Stomach smooth muscle (tissue), 2 donors: Measurements from ENCODE around the gene SFR1.

Experiments
- H3K27ac ChIP-seq: one replicate; pipeline ENCODE4 v1.7.0; 2013; ENCODE audit warnings: mild to moderate bottlenecking, low read length, inconsistent platforms
- H3K27me3 ChIP-seq, 2 donors: one replicate each; pipeline ENCODE4 v1.7.0; 2013; ENCODE audit warnings: low read length in 2 of 2; ENCODE audit not compliant: insufficient read depth in 2 of 2, control insufficient read depth in 1 of 2
- H3K36me3 ChIP-seq, 2 donors: one replicate each; pipeline ENCODE4 v1.7.0; 2013; ENCODE audit warnings: low read length in 2 of 2; ENCODE audit not compliant: control insufficient read depth in 2 of 2, insufficient read depth in 2 of 2
- H3K4me1 ChIP-seq: one replicate; pipeline ENCODE4 v1.7.0; 2013; ENCODE audit warnings: low read length; ENCODE audit not compliant: control insufficient read depth, insufficient read depth
- H3K4me3 ChIP-seq, 2 donors: one replicate each; pipeline ENCODE4 v1.7.0; 2013; ENCODE audit warnings: low read length in 2 of 2
- H3K9ac ChIP-seq, 2 donors: one replicate each; pipeline ENCODE4 v1.7.0; 2013; ENCODE audit warnings: low read length in 2 of 2, mild to moderate bottlenecking in 1 of 2
- H3K9me3 ChIP-seq, 2 donors: one replicate each; pipeline ENCODE4 v1.7.0; 2013; ENCODE audit warnings: low read length in 2 of 2; ENCODE audit not compliant: control insufficient read depth in 2 of 2
- donor health status: healthy.
- donor health status: Pancreatic carcinoma.

Gene SFR1

DNA sequence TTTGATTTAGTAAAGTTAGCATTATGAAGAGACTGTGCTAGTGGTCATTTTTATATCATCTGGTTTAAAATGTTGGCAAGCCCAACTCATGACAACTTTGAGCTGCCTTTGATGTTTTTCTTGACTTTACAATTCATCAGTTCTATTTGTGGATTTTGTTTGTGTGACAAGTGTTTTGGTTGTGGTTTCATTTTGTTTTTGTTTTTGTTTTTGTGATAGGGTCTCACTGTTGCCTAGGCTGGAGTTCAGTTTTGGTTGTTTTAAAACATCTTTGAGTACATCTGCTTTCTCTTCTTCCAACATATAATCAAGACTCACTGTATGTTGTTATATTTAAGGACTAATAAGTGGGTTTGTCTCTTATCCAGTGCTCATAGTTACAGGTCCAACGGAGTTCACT lies 17.6 kb upstream of the SFR1 start:
- no peak overlapping the region for H3K9ac ChIP-seq
- H3K4me3 ChIP-seq, result no peak overlapping the region
- no peaks in the 10 kb centered on the region for H3K27me3 ChIP-seq
- no peaks in the 10 kb centered on the region for H3K9me3 ChIP-seq
- no peak overlapping the region for H3K27ac ChIP-seq
- H3K4me1 ChIP-seq, result no peaks in the 10 kb centered on the region
- H3K36me3 ChIP-seq, result no peaks in the 10 kb centered on the region

DNA sequence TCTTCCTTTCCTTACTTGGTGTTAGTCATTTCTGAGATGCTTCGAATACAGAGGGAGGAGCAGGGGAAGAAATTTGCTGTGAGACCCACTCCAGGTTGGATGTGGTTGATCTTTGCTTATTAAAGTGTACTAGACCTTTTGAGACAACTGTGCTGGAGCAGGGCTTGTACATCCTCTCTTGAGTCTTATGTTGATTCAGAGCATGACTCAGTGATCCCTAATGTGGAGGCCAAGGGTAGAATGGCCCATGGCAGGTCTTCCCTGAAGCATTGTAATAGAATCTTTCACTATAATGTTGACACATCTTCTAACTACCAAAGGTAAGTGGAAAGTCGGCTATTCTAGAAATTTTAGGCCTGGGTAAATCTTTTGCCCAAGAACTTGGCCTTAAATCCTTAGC lies 17.0 kb upstream of the SFR1 start:
- H3K9me3 ChIP-seq, result no peaks in the 10 kb centered on the region
- H3K36me3 ChIP-seq, result no peaks in the 10 kb centered on the region
- H3K9ac ChIP-seq, result no peak overlapping the region
- no peak overlapping the region for H3K27ac ChIP-seq
- H3K4me3 ChIP-seq, result no peak overlapping the region
- H3K27me3 ChIP-seq, result no peaks in the 10 kb centered on the region
- H3K4me1 ChIP-seq, result no peaks in the 10 kb centered on the region

DNA sequence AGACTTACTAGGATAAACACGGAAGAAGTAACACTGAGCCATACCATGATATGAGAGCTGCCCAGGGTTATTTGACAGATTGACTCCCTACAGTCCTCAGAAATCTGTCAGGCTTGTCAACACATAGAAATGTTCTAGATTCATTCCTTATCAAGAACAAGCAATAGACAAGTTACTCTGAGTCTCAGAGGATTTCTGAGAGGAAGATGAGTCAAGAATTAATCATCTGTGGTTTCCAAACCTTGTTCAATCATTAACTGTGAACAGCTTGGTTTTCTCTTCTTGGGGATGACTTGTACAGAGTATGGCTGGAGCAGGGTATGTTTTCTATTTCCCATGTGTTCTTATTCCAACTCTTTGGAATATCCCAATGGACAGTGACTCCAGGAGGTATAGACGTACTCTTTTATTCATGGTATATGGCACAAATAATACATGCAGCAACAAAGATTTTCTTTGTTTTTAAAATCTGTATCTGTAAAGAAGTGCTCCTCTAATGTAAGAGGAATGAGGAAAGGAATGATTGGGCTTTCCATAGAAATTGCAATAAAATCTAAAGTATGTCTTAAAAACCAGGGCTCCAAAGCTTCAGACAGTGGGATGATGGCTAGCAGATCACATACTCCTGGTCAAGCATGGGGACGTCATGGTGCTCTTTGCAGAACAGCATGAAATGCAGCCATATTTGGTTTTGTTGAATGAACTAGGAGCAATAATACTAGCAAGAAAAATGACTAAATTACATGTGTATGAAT lies 11.9 kb upstream of the SFR1 start:
- H3K9ac ChIP-seq, result no peak overlapping the region
- H3K4me3 ChIP-seq, result no peak overlapping the region
- H3K27me3 ChIP-seq, result no peaks in the 10 kb centered on the region
- no peaks in the 10 kb centered on the region for H3K4me1 ChIP-seq
- H3K27ac ChIP-seq, result no peak overlapping the region
- no peaks in the 10 kb centered on the region for H3K9me3 ChIP-seq
- no peaks in the 10 kb centered on the region for H3K36me3 ChIP-seq

GRCh38 chr10:104113376-104113956 lies 8.5 kb upstream of the SFR1 start:
- no peak overlapping the region for H3K27ac ChIP-seq
- H3K4me3 ChIP-seq, result no peak overlapping the region
- no peaks in the 10 kb centered on the region for H3K9me3 ChIP-seq
- no peaks in the 10 kb centered on the region for H3K4me1 ChIP-seq
- H3K27me3 ChIP-seq, result no peaks in the 10 kb centered on the region
- H3K9ac ChIP-seq, result no peak overlapping the region
- H3K36me3 ChIP-seq, result no peaks in the 10 kb centered on the region

DNA sequence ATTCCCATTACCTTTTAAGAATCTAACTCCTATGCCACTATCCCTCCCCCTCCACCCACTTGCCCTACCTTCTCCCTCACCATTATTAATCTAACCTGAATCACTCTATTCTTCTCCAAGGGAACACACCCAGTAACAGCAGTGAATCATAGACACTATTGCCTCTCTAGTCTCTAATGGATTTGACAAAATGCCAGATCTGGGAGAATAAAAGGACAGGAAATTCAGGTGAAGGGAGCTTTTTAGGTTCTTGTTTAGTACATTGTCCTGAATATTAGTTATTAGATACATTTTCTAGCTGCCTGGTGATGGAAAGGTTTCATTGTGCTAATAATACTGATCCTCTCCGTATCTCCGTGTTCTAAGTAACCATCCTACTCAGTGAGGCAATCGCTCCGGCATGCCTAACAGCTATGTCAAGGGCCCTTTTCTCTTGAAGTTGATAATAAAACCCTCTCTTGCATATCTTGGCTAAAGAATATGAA lies 4.1 kb upstream of the SFR1 start:
- Histone ChIP-seq H3K4me1 (no peaks in the 10 kb centered on the region), H3K4me3 (no peak overlapping the region), H3K9ac (no peak overlapping the region), H3K36me3 (no peaks in the 10 kb centered on the region), H3K27me3 (no peaks in the 10 kb centered on the region), H3K9me3 (no peaks in the 10 kb centered on the region), H3K27ac (no peak overlapping the region)

DNA sequence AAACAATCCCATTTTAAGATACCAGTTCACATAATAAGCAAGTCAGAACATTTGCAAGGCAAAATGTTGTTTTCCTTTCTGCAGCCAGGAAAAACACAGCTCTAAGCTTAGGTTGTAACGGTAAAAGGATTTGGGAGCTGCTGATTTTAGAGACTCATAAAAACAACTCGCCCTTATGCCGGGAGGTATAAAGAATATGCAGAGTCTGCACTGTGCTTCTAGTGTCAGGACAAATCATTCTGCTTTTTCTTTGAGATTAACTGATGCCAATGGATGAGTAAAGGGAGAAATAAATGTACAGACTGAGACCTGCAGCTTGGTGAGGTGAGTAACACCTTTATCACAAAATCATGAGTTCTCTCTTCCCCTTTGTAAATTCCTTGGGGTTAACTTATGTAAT lies 2.0 kb upstream of the SFR1 start:
- Histone ChIP-seq H3K27ac (no peak overlapping the region), H3K4me3 (no peak overlapping the region), H3K9ac (no peak overlapping the region), H3K36me3 (no peaks in the 10 kb centered on the region), H3K4me1 (no peaks in the 10 kb centered on the region), H3K9me3 (no peaks in the 10 kb centered on the region), H3K27me3 (no peaks in the 10 kb centered on the region)

DNA sequence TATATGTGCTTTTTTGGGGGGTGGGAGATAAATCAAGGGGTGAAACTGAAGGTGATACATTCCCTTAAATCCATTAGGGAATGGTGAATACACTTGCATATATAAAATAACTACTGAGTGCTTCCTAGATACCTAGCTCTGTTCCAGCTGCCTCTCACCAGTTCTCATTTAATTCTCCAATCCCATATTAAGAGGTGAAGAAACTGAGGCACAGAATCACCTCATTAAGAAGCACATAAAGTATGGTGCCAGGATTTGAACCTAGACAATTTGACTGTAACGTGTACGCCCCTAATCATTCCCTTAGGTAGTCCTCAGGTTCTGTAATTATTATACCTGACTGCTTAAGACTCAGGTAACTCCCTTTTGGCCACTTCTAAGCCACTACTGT lies 1.5 kb upstream of the SFR1 start:
- H3K27ac ChIP-seq, result peak overlapping the region; percentile 98
- H3K4me1 ChIP-seq, result no peaks in the 10 kb centered on the region
- no peaks in the 10 kb centered on the region for H3K27me3 ChIP-seq
- H3K9me3 ChIP-seq, result no peaks in the 10 kb centered on the region
- H3K4me3 ChIP-seq, result peak overlapping the region; percentile 79 to 89
- H3K36me3 ChIP-seq, result no peaks in the 10 kb centered on the region
- H3K9ac ChIP-seq, result peak overlapping the region; percentile 92 to 95

DNA sequence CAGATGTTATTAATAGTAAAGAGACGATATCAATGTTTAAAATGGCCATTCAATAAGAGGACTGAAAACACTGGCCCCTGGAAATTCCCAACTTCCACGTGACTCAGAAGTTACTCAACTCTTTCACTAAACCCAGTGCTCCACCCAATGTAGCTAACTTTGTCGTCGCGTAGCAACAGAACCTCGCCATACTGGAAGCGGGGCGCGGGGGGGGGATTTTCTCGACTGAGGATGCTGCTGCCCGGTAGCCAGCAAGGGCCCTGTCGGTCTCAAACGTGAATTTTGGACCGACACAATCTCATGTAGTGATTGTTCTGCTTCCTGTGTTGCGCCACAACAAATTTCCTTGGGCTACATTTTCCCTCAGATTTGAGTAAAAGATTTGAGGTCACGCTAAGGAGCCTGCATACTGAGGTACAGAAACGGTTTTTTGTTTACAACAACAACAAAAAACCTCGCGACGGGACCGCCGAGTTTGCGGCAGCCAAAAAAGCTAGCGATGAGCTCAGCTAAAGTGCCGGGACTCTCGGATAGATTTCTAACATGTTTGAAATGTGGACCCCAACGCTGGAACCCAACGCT lies 977 bp upstream of the SFR1 start:
- no peaks in the 10 kb centered on the region for H3K9me3 ChIP-seq
- H3K4me3 ChIP-seq, result peak overlapping the region; percentile 79 to 89
- peak overlapping the region; percentile 92 to 95 for H3K9ac ChIP-seq
- peak overlapping the region; percentile 98 for H3K27ac ChIP-seq
- no peaks in the 10 kb centered on the region for H3K36me3 ChIP-seq
- no peaks in the 10 kb centered on the region for H3K4me1 ChIP-seq
- no peaks in the 10 kb centered on the region for H3K27me3 ChIP-seq

- peak overlapping the region; percentile 83 to 91 for H3K9ac ChIP-seq
- no peaks in the 10 kb centered on the region for H3K4me1 ChIP-seq
- peak overlapping the region; percentile 80 for H3K27ac ChIP-seq
- no peaks in the 10 kb centered on the region for H3K9me3 ChIP-seq
- H3K36me3 ChIP-seq, result no peaks in the 10 kb centered on the region
- H3K27me3 ChIP-seq, result no peaks in the 10 kb centered on the region
- H3K4me3 ChIP-seq, result peak overlapping the region; percentile 80 to 89
Measured at GRCh38 chr10:104122225-104123107, 495 bp downstream of the SFR1 start.

- Histone ChIP-seq H3K9me3 (no peaks in the 10 kb centered on the region), H3K4me3 (no peak overlapping the region), H3K4me1 (no peaks in the 10 kb centered on the region), H3K9ac (no peak overlapping the region), H3K27me3 (no peaks in the 10 kb centered on the region), H3K36me3 (no peaks in the 10 kb centered on the region), H3K27ac (no peak overlapping the region)
Measured at GRCh38 chr10:104123397-104123796, 1.4 kb downstream of the SFR1 start.
